GM19043 (cell line): Measurements from ENCODE around the gene EMID1.

Source experiments
- ATAC-seq: cut with Tn5 transposase; IDR thresholded peaks from one replicate; pipeline ENCODE4 v1.9.1; 2021; ENCODE audit warnings: low read depth; ENCODE audit not compliant: unreplicated experiment

The EMID1 gene

DNA sequence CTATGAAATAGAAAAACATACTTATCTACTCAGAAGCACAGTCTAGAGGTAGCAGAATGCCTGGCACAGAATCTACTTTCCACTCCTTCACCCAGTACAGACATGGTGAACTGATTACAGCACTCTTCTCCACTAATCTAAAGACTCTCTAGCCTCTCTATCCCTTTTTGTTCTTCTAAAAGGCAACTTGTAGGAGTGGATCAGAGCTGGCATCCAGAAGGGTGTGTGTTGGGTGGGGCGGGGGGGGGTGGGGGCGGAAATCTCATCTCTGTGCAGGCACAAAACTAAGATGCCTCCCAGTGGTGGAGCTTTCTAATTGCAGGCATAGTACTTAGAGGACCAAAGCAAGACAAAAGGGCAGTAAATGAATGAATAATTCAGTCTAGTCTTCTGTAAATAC, 11.5 kb upstream of the EMID1 start:
- ATAC-seq, result no peak

DNA sequence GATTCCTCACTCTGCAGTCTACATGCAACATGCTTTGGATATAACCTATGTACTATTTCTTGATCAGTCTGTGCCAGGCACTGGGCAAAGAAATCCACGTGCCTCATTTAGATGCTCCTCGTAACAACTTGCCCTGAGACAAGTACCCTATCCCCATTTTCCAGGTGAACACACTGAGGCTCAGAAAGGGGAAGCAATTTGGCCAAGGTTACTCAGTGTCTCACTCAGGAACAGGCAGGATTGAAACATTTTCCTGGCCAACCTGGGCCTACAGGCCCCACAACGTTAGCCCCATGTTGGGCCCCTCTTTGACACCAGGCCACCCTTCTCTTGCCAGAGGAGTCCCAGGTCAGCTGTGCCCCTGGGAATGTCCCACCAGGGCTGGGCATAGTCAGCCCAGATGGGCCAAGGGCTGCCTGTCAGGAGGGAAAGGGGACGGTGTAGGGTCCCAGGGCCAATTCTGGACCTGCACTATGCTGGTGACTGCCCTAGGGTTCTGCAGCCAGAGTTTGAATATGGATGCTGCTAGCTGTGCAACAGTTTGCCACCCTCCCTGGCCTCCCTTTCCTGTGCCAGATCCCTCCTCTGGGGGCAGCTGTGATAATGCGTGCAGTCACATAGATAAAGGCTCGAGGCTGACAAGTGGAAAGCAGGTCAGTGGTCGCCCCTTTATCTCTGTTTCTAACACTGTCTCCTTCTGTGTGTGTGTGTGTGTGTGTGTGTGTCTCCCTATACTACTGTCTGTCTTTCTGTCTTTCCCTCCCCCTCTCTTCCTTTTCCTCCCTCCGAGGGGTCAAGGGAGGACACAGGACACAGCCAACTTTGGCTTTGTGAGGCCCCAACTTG, 10.4 kb upstream of the EMID1 start:
- ATAC-seq, result no peak

DNA sequence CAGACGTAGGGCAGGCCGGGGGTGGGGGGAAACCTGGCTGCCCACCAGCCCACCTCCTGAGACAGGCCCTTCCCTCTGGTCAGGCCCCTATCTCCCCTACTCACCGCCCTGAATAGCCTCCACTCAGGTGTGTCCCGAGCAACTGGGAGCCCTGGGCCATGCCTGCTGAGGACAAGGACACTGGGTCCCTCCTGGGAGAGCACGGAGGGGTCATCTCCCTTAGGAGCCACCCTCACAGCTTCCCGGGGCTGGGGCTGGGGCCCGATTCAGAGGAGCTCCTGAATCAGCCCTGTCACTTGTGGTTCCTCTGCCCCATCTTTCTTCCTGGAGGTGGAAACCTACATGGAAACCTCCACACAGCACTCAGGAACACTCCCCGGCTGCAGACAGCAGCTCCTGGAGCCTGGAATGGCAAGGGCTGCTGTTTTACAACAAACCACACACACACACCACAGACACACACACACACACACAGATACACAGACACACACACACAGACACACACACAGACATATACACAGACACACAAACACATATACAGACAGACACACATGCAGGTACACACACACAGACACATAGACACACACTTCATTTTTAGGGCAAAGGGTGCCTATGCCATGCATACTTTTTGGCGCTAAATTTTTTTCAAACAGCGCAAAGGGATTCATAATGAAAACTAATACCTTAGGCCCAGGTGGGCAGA, 9.6 kb upstream of the EMID1 start:
- ATAC-seq, result no peak

DNA sequence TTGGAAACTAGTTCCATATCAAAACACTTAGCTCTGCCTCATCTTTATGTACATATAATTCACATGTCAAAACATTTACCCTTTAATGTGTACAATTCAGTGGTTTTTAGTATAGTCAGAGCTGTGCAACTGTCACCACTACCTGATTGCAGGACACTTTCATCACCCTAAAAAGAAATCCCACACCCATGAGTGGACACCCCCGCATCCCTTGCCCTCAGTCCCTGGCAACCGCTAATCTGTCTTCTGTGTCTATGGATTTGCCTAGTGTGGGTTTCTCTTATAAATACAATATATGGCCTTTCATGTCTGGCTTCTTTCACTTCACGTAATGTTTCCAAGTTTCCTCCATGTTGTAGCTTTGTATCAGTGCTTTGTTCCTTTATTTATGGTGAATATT, 8.6 kb upstream of the EMID1 start:
- ATAC-seq, result no peak

DNA sequence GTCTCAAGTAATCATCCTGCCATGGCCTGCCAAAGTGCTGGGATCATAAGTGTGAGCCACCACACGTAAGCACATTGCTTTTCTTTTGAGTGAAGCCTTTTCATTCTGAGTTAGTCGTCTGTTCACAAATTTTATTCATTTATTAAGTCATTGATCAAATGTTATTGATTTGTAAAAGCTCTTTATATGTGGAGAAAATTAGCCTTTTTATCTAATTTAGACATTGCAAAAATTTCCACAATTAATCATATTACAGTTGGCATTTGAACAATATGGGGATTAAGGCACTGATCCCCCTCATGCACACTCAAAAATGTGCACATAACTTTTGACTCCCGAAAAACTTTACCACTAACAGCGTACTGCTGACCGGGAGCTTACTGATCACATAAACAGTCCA, 7.5 kb upstream of the EMID1 start:
- ATAC-seq, result no peak

DNA sequence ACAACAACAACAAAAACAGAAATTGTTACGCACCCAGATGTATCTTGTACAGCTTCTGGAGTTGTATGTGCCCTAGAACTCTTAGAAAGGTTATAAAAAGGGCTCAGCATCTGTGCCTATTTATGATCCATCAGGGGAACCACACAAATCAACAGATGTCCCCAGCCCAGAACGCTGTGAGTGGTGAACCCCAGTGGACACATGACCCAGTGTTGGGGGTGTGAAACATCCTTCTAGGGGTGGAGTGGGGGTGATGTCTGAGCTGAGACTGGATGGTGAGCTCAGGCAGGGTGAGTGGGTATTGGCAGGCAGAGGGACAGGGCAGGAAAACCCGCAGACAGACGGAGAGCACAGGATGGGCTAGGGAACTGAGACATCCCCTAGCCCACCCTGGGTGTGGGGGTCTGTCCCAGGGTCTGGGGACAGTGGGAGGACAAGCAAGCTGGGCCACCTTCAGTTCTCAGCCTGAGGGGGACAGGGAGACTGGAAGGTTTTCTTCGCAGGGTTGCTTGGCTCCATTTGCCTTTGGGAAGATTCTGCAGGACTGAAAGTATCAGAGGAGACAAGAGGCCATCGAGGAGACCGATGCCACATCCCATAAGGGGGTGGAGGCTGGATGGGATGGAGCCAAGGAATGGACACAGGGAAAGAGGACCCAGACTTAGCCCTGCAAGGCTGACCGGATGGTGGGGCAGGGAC, 5.8 kb upstream of the EMID1 start:
- no peak for ATAC-seq

DNA sequence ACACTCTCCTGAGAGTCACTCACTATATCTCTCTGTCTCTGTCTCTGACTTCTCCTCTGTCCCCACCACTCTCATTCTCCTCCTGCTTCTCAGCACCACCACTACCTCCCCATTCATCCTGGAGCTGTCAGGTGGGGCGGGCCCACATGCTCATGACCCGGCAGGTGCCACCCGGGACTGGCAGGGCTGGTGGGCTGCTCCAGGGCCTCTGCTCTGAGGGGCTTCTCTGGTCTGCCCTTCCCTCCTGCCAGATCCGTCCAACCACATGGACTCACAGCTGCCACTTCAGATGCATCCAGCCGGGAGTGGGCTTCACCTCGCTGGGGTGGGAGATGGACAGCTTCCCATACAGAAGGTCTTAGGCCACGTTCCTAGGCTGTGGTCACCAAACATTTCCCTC, 4.8 kb upstream of the EMID1 start:
- ATAC-seq, result no peak

DNA sequence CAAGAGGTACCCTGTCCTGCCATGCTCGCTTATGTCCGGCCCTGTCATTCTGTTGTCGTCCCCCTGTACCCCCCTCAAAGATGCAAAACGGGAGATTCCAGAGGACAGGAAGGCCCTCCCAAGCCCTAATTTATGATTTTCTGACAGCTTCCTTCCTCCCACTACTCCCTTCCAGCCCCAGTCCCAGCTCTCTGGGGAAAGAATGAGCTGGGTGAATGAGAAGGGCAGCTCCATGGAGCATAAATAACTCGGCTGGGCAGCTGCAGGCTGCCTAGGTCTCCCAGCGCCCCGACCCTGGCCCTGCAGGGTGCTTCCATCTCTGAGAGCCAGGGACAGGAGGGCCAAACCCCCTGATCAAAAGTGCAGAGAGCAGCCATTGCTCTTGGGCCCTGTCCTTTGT, 3.9 kb upstream of the EMID1 start:
- no peak for ATAC-seq

DNA sequence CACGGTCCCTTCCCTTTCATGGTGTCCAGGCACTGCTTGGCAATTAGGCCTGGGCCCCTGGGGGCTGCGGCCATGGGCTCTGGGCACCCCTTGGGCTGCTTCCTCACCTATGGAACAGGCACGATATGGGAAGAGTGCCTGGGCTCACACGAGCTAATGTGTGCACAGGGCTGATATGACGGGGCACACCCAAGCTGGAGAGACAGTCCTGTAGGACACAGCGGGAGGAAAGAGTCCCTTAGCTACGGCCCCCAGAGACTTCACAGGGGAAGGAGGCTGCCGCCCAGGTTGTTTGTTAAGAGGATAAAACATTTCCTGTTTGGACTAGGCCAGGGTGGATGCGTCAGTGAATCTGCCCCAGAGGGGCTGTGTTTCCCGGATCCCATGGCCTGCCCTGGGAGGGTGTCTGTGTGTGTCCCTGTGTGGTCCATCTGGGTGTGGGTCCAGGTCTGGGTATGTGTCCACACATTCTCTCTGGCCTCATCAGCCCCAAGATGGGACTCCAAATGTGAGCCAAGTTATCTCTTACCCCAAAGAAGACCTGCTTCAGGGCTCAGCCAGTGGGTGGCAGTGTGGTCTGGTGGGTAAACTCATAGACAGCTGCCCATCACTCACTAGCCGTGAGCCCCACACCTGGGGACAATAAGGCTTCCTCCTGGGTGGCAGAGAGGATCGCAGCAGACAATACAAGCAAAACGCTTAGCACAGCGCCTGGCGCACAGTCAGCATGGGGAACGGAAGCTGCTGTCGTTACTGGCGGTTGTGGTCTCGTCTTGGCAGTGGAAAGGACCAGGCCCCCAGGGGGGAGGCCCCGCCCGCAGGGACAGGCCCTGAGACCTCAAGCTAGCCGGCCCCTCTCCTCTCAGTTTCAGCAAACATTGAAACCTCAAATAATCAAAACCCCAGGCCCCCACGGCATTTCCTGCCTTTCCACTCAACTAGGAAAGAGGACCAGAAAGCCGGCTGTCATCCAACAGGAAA, 3.2 kb upstream of the EMID1 start:
- ATAC-seq, result peak; percentile 66

DNA sequence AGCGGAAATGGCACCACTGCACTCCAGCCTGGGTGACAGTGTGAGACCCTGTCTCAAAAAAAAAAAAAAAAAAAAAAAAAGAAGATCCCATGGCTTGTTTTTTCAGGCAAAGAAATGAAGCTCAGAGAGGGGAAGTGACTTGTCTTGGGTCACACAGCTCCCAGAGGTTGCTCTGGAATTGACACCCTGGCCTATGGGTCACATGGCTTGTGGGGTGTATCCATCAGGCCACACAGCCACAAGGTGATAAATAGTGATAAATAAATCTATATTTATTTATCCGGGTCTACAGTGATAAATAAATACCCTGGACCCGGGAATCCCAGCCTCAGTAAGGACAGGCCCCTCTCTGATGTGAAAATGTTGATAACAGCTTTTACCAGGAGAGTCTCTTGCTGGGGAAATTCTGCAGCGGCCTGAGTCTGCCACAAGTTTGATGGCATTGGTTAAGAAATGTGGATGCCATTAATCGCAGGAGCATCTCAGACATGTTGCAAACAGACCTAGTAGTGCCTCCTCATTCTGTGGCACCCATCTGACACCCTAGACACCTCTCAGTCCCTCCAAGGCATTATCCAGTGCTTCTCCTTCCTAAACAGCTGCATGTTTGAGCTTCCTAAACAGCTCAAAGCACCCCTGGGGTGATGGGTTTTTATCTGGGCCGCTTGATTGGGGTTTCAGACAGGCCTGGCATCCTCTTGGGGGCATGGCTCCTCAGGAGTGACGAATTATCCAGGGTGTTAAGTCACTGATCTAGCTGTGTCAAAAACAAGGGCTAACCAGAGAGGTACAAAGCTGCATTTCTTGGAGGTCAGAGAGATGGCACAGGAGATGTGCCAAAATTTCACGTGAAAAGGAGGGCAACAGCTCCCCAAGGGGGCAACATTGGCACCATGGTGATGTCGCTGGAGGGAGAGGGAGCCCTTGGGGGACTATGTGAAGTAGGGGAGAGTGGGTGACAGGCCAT, 1.9 kb upstream of the EMID1 start:
- ATAC-seq, result no peak

DNA sequence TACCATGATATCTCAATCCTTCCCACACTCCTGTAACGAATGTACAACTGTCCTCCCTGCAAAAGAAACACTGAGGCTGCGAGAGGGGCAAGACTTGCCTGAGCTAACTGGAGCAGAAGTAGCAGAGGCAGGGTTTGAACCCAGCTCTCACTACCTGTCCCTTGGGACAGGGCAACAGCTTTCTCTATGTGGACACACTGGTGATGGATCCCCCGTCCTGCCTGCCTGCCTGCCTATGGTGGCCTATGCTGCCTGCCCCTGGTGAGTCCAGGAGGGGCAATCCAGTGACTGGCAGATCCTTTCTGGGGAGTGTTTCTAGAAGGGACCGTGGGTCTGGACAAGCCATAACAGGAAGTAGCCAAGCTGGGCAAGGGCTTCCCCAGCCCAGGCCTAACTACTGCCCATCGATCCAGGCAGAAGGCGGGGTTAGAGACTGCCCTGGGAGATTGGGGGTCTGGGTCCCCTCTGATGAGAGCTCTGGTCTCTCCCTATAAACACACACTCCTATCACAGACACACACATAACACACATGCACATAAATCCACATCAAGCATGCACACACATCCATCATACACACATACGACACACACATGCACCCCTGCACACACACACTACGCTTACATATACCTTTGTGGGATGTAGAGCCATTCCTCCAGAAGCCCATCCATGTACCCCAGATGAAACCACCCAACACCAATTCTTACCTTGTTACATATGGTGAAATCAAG, 1.1 kb upstream of the EMID1 start:
- ATAC-seq, result no peak

DNA sequence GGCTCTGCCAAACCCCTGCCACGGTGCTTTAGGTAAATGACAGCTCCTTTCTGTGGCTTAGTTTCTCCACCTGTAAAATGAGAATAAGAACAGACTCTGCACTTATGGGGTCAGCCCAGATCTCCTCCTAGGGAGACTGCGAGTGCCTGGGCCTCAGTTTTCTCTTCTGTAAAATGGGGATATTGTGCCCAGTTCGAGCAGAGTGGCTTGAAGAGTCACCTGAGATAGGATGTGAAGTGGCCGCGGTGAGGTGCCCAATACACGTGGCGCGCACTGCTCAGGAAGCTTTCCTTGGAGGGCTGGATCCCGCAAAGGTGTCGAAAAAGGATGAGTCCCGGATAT, 473 bp upstream of the EMID1 start:
- no peak for ATAC-seq

DNA sequence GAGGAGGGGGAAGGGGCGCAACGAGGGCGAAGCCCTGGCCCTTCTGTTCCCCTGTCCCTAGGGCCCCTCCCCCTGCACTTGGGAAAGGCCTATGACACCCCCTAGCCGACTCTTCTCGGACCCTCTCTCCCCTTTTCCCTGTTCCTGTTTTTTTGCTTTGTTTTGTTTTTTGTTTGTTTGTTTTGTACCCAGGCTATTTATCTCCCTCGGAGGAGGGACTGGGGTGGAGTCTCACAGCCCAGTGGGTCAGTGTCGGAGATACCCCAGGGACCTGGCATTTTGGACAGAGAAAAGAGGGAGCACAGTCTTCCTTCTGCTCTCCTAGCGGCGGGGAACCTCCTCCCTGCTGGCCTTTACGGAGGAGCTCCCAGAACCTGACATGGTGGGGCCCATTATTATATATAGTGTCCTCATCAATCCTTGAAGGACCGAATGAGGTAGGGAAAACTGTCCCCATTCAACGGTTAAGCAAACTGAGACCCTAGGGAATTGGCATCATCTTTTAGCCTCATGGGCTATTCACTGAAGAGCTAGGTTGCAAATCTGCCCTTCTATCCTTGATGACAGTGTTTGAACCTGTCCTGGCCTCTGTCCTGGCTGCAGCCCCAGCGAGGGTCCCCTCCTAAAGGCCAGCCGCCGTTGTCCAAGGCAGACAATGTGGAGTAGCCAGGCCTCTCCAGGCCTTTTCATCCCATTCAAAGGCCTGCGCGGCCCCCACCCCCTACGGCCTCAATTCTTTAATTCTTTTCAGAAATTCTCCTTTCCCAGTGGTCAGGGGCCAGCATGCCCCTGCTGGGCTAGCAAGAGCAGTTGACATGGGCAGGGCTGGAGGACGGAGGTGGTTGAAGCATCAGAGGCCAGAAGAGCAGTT, 911 bp downstream of the EMID1 start:
- no peak for ATAC-seq

DNA sequence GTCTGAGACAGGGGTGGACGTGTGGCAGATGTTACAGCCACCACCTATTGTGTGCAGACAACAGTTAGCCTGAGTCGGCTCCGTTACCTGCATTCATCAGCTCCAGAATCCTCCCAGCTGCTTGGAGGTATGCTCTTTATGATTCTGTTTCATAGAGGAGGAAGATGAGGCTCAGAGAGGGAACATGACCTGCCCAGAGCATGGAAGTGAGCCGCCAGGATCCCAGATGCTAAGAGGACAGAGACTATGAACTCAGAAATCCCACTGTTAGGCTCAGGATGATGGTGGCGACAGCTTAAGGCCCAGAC, 1.5 kb downstream of the EMID1 start:
- ATAC-seq, result no peak

DNA sequence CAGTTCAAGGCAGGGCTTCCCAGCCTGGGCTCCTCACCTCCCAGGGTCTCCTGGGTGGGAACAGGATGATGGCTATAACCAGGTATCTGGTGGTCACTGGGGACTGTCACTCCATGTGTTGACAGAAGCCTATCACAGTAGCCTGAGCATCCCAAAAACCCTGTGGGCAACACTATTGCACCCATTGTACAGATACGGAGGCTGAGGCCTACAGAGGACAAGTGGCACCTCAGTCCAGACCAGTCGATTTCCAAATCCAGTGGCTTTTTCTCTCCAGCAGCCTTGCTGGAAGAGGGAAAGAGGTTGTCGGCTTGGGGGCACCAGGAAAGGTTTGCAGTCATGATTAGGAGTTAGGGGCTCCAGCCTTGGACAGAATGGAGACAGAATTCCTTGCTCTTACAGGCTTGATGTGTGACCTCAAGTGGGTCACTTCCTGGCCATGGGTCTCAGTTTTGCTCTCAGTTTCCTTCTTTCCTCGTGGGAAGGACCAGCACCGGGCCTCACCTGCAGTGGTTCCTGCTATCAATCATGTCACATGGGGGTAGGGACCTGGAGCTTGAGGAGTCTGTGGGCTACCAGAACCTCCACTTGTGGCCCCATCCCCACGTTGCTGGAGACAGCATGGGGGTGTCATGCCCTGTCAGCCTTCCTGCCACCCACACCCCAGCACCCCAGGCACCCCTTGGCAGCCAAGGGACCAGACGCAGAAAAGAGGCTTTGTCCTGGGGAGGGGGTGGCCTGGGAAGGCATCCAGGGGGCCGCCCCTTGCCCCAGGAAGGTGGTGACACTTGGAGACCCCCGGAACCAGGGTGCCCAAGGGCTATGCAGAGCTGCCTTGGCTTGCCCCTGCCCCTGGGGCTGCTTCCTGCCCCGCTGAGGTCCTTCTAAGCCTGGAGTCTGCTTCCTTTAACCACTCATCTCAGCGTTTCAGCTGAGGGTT, 2.1 kb downstream of the EMID1 start:
- ATAC-seq, result no peak

DNA sequence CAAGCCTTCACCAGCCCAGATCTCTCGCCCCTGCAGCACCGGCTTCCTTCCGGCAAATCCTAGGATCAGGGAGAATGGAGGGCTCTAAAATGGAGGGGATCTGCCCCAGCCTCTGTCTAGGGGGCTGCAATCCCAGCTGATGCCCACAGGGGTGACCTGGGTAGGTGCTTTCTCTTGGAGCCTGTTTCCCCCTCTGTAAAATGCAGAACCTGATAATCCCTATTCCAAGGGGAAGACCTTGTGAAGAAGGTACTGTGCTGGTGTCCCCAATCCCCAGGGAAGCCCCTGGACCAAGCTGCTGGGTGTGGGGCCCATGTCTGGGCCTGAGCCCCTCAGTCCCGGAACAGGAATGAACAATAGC, 2.8 kb downstream of the EMID1 start:
- no peak for ATAC-seq
